ENCODE results near the gene ADAMTSL4. TPM values are rescaled to one million over a fixed set of nuclear protein-coding genes. Genes with fewer than 3 reads are reported as not detected.

The ADAMTSL4 gene
- total and polyA plus RNA-seq, 2 donors (not counting 3 experiments of a cell fraction or from before 2014, with no cell fraction given), result 0.73 to 1.0 TPM

GRCh38 chr1:150529017-150529416, 20.2 kb upstream of the ADAMTSL4 start:
- Histone ChIP-seq H4K20me1 (replicated peaks; ENCODE audit: control insufficient read depth, extremely low read depth, insufficient read depth, low read length) (no peaks in the 10 kb centered on the region), H3K36me3 (ENCODE audit: control insufficient read depth in 2 of 2, extremely low read depth in 1 of 2, insufficient read depth in 2 of 2, low read length in 2 of 2) (no peaks in the 10 kb centered on the region), H3K4me2 (ENCODE audit: insufficient read depth, low read length) (no peak overlapping the region), H3K9ac (replicated peaks; ENCODE audit: extremely low read depth, insufficient read depth, low read length) (no peak overlapping the region), H3K9me1 (replicated peaks; ENCODE audit: control insufficient read depth, extremely low read depth, insufficient read depth, low read length) (no peaks in the 10 kb centered on the region), H2AFZ (ENCODE audit: low read depth, low read length) (peak overlapping the region; percentile 6), H3K9me3 (replicated peaks; ENCODE audit: control insufficient read depth, insufficient read depth, low read length) (no peaks in the 10 kb centered on the region), H3K27me3 (ENCODE audit: control insufficient read depth in 2 of 2, insufficient read depth in 2 of 2, low read length in 2 of 2) (no peaks in the 10 kb centered on the region), H3K27ac (ENCODE audit: insufficient read depth, low read depth, low read length) (no peak overlapping the region), H3K79me2 (ENCODE audit: control insufficient read depth, insufficient read depth, low read length) (no peaks in the 10 kb centered on the region), H3K4me1 (ENCODE audit: control insufficient read depth, extremely low read depth, insufficient read depth, low read length) (no peaks in the 10 kb centered on the region), H3K4me3 (replicated peaks in 1 of 3; ENCODE audit: insufficient read depth in 1 of 3, low read depth in 1 of 3, low read length in 3 of 3) (no peak overlapping the region)
- dilution Hi-C loops (cut with MboI; ENCODE audit: extremely low pct_ligation_motif_present, low sequenced_read_pairs), result no loop called here
- ChIA-PET CTCF (interaction anchor here (0.7 to 1.0 kb wide), 2 partner anchors 12 to 15 kb away, joined by 3 read pairs; no protein-coding TSS in a partner anchor), POLR2A (no interaction called here)
- TF ChIP-seq, protein P1, sequence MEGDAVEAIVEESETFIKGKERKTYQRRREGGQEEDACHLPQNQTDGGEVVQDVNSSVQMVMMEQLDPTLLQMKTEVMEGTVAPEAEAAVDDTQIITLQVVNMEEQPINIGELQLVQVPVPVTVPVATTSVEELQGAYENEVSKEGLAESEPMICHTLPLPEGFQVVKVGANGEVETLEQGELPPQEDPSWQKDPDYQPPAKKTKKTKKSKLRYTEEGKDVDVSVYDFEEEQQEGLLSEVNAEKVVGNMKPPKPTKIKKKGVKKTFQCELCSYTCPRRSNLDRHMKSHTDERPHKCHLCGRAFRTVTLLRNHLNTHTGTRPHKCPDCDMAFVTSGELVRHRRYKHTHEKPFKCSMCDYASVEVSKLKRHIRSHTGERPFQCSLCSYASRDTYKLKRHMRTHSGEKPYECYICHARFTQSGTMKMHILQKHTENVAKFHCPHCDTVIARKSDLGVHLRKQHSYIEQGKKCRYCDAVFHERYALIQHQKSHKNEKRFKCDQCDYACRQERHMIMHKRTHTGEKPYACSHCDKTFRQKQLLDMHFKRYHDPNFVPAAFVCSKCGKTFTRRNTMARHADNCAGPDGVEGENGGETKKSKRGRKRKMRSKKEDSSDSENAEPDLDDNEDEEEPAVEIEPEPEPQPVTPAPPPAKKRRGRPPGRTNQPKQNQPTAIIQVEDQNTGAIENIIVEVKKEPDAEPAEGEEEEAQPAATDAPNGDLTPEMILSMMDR (IDR thresholded peaks at IDR 0.05; ENCODE audit: extremely low read depth in 1 of 2, insufficient read depth in 1 of 2, low read depth in 1 of 2, low read length in 2 of 2), result no peak
- FAIRE-seq (no peak), DNase-seq (ENCODE audit: low read depth, low spot score) (no peak)
- no TSS peak for BruUV-seq (replicated peaks)
- intact Hi-C loops (cut with micrococcal nuclease), result no loop called here

DNA sequence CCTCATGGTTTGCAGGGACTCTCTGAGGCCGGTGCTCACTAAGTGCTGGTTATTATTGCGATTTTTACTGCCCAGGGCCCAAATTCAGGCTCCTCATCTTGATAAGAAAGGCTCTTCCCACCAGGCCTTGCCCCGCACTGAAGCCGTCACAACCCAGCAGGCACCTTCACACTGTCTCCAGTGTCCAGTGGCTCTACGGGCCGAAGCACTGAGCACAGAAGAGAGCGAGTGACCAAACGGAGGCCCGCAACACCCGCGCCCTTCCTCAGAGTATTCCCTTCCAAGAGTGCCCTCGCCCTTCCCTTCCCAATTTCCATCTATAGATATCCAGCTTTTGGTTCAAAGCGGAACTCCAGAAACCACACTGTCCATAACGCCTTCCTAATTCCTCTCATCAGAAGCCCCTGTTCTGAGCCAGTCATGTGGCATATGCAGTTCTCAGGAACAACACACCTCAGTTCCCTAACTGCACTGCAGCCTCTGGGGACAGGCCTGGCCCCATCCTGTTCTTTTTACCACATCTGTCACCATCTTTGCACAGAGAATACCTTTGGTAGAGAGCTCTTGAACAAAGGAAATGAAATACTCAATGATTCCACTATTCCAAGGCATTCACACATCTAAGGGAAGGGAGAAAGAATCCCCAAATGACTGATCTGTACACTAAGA, 18.6 kb upstream of the ADAMTSL4 start:
- TF ChIP-seq GATA2 (IDR thresholded peaks at IDR 0.05; ENCODE audit: insufficient read depth, insufficient read length, low read depth, low read length), result no peak
- TF ChIP-seq, protein P1 (IDR thresholded peaks at IDR 0.05; ENCODE audit: extremely low read depth in 1 of 2, insufficient read depth in 1 of 2, low read depth in 1 of 2, low read length in 2 of 2), result no peak
- no peak for TF ChIP-seq POLR2AphosphoS5 (IDR thresholded peaks at IDR 0.05; ENCODE audit: insufficient read depth, low read depth, low read length)
- no peak for TF ChIP-seq MYC (IDR thresholded peaks at IDR 0.05; ENCODE audit: low read depth, low read length)
- TF ChIP-seq POLR2A (IDR thresholded peaks at IDR 0.05; ENCODE audit: low read depth, low read length), result no peak
- TF ChIP-seq FOS (IDR thresholded peaks at IDR 0.05; ENCODE audit: borderline replicate concordance, insufficient read depth, low read length), result no peak
- TF ChIP-seq JUN (IDR thresholded peaks at IDR 0.05; ENCODE audit: borderline replicate concordance, insufficient read depth, insufficient read length, low read depth), result no peak
- no peak for TF ChIP-seq EZH2 (IDR thresholded peaks at IDR 0.05; ENCODE audit: borderline replicate concordance, low read depth, low read length, severe bottlenecking)
- TF ChIP-seq MAX (IDR thresholded peaks at IDR 0.05; ENCODE audit: insufficient read depth, insufficient read length), result no peak
- Histone ChIP-seq H3K9me3 (replicated peaks; ENCODE audit: control insufficient read depth, insufficient read depth, low read length) (no peaks in the 10 kb centered on the region), H3K4me3 (replicated peaks in 1 of 3; ENCODE audit: insufficient read depth in 1 of 3, low read depth in 1 of 3, low read length in 3 of 3) (no peak overlapping the region), H2AFZ (ENCODE audit: low read depth, low read length) (no peak overlapping the region), H3K79me2 (ENCODE audit: control insufficient read depth, insufficient read depth, low read length) (no peaks in the 10 kb centered on the region), H3K27ac (ENCODE audit: insufficient read depth, low read depth, low read length) (no peak overlapping the region), H3K4me1 (ENCODE audit: control insufficient read depth, extremely low read depth, insufficient read depth, low read length) (no peaks in the 10 kb centered on the region), H3K27me3 (ENCODE audit: control insufficient read depth in 2 of 2, insufficient read depth in 2 of 2, low read length in 2 of 2) (no peaks in the 10 kb centered on the region), H3K36me3 (ENCODE audit: control insufficient read depth in 2 of 2, extremely low read depth in 1 of 2, insufficient read depth in 2 of 2, low read length in 2 of 2) (no peaks in the 10 kb centered on the region), H3K9ac (replicated peaks; ENCODE audit: extremely low read depth, insufficient read depth, low read length) (no peak overlapping the region), H4K20me1 (replicated peaks; ENCODE audit: control insufficient read depth, extremely low read depth, insufficient read depth, low read length) (no peaks in the 10 kb centered on the region), H3K9me1 (replicated peaks; ENCODE audit: control insufficient read depth, extremely low read depth, insufficient read depth, low read length) (no peaks in the 10 kb centered on the region), H3K4me2 (ENCODE audit: insufficient read depth, low read length) (no peak overlapping the region)
- ChIA-PET CTCF (interaction anchor here (1.1 to 3.7 kb wide), 4 partner anchors 10 to 275 kb away, joined by 4 to 23 read pairs (median 20); no protein-coding TSS in a partner anchor), POLR2A (no interaction called here)
- FAIRE-seq, result no peak
- BruUV-seq (replicated peaks), result no TSS peak
- DNase-seq (ENCODE audit: low read depth, low spot score), result no peak
- intact Hi-C loops (cut with micrococcal nuclease) (no loop called here), dilution Hi-C loops (cut with MboI; ENCODE audit: extremely low pct_ligation_motif_present, low sequenced_read_pairs) (no loop called here)
